Measurements from ENCODE around the gene SETD3. TPM values are rescaled to one million over a fixed set of nuclear protein-coding genes. Genes with fewer than 3 reads are reported as not detected.

The SETD3 gene
- total and polyA plus RNA-seq, 10 of the 15 experiments (the other 5 are each of a cell fraction or from before 2014, with no cell fraction given), result 11.3 to 44.2 (median 36.5) TPM

DNA sequence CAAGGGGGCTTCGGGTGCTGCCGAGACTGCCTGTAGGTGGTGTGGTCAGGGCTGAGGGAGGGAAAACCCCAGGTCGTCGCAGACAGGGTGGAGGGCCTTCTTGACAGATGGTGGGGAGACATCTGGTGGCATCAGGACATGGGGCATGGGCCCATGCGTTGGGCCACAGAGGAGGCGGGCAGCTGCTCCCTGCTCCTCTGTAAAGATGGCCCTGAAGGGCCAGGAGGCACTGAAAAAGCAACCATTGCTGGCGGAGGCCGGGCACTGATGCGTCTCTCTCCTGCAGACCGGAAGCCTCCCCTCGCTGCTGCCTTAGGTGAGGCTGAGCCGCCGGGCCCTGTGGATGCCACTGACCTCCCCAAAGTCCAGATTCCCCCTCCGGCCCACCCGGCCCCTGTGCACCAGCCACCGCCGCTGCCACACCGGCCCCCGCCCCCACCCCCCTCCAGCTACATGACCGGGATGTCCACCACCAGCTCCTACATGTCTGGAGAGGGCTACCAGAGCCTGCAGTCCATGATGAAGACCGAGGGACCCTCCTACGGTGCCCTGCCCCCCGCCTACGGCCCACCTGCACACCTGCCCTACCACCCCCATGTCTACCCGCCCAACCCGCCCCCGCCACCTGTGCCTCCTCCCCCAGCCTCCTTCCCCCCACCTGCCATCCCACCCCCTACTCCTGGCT lies 29.4 kb upstream of the SETD3 start:
- WGBS (ENCODE audit: insufficient coverage, insufficient replicate concordance, low lambda C conversion rate, missing lambda C conversion rate), result 80% methylated on average over 15 of the region's 27 CpGs
- CTCF ChIA-PET, result no interaction called here
- SMC1A ChIA-PET (ENCODE audit: uncharacterized antibody, unreplicated experiment), result no interaction called here
- TF ChIP-seq, protein P1, sequence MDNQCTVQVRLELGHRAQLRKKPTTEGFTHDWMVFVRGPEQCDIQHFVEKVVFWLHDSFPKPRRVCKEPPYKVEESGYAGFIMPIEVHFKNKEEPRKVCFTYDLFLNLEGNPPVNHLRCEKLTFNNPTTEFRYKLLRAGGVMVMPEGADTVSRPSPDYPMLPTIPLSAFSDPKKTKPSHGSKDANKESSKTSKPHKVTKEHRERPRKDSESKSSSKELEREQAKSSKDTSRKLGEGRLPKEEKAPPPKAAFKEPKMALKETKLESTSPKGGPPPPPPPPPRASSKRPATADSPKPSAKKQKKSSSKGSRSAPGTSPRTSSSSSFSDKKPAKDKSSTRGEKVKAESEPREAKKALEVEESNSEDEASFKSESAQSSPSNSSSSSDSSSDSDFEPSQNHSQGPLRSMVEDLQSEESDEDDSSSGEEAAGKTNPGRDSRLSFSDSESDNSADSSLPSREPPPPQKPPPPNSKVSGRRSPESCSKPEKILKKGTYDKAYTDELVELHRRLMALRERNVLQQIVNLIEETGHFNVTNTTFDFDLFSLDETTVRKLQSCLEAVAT (IDR thresholded peaks at IDR 0.05), result no peak
- TF ChIP-seq, protein P2, sequence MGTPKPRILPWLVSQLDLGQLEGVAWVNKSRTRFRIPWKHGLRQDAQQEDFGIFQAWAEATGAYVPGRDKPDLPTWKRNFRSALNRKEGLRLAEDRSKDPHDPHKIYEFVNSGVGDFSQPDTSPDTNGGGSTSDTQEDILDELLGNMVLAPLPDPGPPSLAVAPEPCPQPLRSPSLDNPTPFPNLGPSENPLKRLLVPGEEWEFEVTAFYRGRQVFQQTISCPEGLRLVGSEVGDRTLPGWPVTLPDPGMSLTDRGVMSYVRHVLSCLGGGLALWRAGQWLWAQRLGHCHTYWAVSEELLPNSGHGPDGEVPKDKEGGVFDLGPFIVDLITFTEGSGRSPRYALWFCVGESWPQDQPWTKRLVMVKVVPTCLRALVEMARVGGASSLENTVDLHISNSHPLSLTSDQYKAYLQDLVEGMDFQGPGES (IDR thresholded peaks at IDR 0.05), result no peak
- TF ChIP-seq, protein P3, sequence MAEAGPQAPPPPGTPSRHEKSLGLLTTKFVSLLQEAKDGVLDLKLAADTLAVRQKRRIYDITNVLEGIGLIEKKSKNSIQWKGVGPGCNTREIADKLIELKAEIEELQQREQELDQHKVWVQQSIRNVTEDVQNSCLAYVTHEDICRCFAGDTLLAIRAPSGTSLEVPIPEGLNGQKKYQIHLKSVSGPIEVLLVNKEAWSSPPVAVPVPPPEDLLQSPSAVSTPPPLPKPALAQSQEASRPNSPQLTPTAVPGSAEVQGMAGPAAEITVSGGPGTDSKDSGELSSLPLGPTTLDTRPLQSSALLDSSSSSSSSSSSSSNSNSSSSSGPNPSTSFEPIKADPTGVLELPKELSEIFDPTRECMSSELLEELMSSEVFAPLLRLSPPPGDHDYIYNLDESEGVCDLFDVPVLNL (IDR thresholded peaks at IDR 0.05; ENCODE audit: low read depth, low read length), result no peak
- TF ChIP-seq IKZF1 (conservative IDR thresholded peaks at IDR 0.05), result no peak
- TF ChIP-seq, protein P4, sequence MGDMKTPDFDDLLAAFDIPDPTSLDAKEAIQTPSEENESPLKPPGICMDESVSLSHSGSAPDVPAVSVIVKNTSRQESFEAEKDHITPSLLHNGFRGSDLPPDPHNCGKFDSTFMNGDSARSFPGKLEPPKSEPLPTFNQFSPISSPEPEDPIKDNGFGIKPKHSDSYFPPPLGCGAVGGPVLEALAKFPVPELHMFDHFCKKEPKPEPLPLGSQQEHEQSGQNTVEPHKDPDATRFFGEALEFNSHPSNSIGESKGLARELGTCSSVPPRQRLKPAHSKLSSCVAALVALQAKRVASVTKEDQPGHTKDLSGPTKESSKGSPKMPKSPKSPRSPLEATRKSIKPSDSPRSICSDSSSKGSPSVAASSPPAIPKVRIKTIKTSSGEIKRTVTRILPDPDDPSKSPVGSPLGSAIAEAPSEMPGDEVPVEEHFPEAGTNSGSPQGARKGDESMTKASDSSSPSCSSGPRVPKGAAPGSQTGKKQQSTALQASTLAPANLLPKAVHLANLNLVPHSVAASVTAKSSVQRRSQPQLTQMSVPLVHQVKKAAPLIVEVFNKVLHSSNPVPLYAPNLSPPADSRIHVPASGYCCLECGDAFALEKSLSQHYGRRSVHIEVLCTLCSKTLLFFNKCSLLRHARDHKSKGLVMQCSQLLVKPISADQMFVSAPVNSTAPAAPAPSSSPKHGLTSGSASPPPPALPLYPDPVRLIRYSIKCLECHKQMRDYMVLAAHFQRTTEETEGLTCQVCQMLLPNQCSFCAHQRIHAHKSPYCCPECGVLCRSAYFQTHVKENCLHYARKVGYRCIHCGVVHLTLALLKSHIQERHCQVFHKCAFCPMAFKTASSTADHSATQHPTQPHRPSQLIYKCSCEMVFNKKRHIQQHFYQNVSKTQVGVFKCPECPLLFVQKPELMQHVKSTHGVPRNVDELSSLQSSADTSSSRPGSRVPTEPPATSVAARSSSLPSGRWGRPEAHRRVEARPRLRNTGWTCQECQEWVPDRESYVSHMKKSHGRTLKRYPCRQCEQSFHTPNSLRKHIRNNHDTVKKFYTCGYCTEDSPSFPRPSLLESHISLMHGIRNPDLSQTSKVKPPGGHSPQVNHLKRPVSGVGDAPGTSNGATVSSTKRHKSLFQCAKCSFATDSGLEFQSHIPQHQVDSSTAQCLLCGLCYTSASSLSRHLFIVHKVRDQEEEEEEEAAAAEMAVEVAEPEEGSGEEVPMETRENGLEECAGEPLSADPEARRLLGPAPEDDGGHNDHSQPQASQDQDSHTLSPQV (IDR thresholded peaks at IDR 0.05), result no peak
- no peak for TF ChIP-seq CREB1 (IDR thresholded peaks at IDR 0.05; ENCODE audit: low read depth)
- TF ChIP-seq, protein P5, sequence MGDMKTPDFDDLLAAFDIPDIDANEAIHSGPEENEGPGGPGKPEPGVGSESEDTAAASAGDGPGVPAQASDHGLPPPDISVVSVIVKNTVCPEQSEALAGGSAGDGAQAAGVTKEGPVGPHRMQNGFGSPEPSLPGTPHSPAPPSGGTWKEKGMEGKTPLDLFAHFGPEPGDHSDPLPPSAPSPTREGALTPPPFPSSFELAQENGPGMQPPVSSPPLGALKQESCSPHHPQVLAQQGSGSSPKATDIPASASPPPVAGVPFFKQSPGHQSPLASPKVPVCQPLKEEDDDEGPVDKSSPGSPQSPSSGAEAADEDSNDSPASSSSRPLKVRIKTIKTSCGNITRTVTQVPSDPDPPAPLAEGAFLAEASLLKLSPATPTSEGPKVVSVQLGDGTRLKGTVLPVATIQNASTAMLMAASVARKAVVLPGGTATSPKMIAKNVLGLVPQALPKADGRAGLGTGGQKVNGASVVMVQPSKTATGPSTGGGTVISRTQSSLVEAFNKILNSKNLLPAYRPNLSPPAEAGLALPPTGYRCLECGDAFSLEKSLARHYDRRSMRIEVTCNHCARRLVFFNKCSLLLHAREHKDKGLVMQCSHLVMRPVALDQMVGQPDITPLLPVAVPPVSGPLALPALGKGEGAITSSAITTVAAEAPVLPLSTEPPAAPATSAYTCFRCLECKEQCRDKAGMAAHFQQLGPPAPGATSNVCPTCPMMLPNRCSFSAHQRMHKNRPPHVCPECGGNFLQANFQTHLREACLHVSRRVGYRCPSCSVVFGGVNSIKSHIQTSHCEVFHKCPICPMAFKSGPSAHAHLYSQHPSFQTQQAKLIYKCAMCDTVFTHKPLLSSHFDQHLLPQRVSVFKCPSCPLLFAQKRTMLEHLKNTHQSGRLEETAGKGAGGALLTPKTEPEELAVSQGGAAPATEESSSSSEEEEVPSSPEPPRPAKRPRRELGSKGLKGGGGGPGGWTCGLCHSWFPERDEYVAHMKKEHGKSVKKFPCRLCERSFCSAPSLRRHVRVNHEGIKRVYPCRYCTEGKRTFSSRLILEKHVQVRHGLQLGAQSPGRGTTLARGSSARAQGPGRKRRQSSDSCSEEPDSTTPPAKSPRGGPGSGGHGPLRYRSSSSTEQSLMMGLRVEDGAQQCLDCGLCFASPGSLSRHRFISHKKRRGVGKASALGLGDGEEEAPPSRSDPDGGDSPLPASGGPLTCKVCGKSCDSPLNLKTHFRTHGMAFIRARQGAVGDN (IDR thresholded peaks at IDR 0.05), result no peak
- no peak for TF ChIP-seq ZBED1 (IDR thresholded peaks at IDR 0.05; ENCODE audit: borderline replicate concordance)
- no peak for TF ChIP-seq NFXL1 (IDR thresholded peaks at IDR 0.05; ENCODE audit: borderline replicate concordance)
- no peak for TF ChIP-seq FOS (IDR thresholded peaks at IDR 0.05; ENCODE audit: borderline replicate concordance, extremely low read depth, insufficient read length)
- no peak for TF ChIP-seq MTA3 (IDR thresholded peaks at IDR 0.05; ENCODE audit: borderline replicate concordance, low read length)

More for the DNA sequence above, 29.4 kb upstream of the SETD3 start:
- Histone ChIP-seq H3K4me3 (no peak overlapping the region), H3K9me3 (replicated peaks; ENCODE audit: control insufficient read depth, insufficient read depth, low read length) (no peaks in the 10 kb centered on the region), H2AFZ (ENCODE audit: control insufficient read depth, low read depth, low read length) (no peak overlapping the region), H3K79me2 (ENCODE audit: control insufficient read depth, insufficient read depth, low read length) (no peaks in the 10 kb centered on the region), H4K20me1 (ENCODE audit: control insufficient read depth, insufficient read depth) (no peaks in the 10 kb centered on the region), H3K27ac (ENCODE audit: control insufficient read depth, insufficient read depth) (no peak overlapping the region), H3K4me2 (ENCODE audit: control insufficient read depth, insufficient read depth) (no peak overlapping the region), H3K27me3 (replicated peaks in 1 of 2; ENCODE audit: control insufficient read depth in 2 of 2, insufficient read depth in 2 of 2, low read length in 1 of 2) (no peaks in the 10 kb centered on the region), H3K36me3 (ENCODE audit: control insufficient read depth in 2 of 2, insufficient read depth in 2 of 2, low read length in 1 of 2) (peaks cover 31 to 38% of the 10 kb centered on the region in 2 experiments), H3K4me1 (ENCODE audit: control insufficient read depth, insufficient read depth, low read length) (no peaks in the 10 kb centered on the region), H3K9ac (ENCODE audit: control insufficient read depth, insufficient read depth, low read length) (no peak overlapping the region)
- RAD21 ChIA-PET (ENCODE audit: unreplicated experiment), result no interaction called here
- ATAC-seq (no peak), FAIRE-seq (no peak), DNase-seq (ENCODE audit: low read depth, low spot score) (no peak)
- in situ Hi-C loops (cut with MboI), result no loop called here
- no TSS peak for BruUV-seq (replicated peaks)
- intact Hi-C loops (cut with micrococcal nuclease; ENCODE audit: unreplicated experiment), result no loop called here
- POLR2A ChIA-PET, result no interaction called here

Measured in GM12878 (cell line).